NCI-H1105 treated with DMSO at 0.1 percent for 48 hours (cell line): ENCODE data around the gene GALC.
"Not testable (repeated sequence)": the region's sequence is repeated elsewhere in the genome, so short reads cannot be mapped to it uniquely, and the experiment has no call there.

Source experiments
- DNase-seq: peaks from one replicate; lab custom pipeline; 2025; lab: John Stamatoyannopoulos, UW

Gene GALC

DNA sequence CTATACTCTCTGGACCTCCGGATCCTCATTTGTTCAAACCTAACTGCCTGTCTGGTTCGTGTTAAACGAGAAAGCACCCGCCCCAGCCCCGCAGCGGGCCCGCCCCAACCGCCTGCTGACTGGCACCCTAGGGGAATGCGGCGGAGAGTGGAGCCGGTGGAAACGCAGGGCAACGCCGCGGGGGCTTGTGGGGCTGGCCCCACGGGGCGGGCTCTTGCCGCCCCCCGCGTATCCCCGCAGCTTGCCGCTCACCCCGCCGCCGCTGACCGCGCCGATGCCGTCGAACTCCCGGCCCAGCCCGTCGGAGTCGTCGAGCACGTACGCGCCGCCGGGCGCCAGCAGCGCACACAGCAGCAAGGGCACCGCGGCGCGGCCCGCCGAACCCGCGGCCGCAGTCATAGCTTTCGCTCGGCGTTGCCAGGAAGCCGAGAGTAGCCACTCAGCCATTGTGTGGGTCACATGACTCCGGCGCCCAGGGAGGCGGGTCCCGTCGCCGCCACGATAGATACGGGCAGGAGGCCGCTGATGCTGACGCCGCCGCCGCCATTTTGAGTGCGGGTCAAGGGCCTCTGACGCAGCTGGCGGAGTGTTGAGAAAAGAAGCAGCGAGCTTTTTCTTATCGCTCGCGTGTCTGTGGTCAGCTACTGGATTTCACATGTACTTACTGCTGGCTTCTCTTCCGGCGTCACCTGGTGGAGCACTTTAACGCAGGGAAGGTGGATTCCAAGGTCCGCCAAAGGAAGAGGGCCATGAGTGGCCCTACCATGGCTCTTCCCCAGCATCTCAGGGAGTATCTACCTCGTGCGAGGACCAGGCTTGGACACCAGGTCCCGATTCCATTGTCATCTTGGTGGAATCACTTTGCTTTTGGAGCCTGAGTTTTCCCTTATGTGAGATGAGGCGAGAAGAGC, at the start of gene GALC:
Gene GALC, minus strand, starts transcription at position 465 of the 911 bp plus-strand sequence. Its CDS starts 18 bp downstream, at position 447.
- DNase-seq: peak; percentile 91

DNA sequence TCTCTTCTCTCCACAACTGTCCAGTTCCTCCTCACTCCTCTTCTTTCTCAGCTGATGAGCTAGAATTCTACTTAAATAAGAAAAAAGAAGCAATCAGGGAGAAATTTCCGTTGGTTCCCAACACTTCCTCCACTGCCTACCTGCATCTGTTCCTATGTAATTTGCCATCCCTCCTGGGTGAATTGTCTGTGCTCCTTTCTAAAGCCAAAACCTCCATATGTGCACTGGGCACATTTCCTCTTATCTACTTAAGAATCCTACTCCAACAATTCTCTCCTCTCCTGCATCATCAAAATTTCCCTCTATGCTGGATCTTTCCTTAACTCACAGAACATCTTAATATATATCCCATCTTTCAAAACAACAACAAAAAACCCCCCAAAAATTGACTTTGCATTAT, 47.2 kb upstream of the GALC start:
- no peak for DNase-seq

DNA sequence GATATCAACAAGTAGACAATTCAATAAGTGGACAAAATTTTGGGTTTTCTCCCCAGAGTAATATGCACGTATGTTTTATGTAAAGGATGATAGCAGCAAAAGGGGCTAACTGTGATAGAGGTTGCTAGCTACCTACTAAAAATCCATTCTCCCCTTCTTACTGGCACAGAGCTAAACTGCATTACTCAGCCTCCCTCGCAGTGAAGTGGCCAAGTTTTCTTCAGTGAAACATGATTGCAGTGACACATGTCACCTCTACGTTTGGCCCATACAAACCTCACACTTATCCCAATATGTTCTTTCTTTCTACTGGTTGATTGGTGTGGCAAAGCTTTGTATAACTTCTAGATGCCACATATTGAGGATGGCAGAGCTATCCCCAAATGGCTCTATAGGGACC, 46.2 kb upstream of the GALC start:
- DNase-seq: no peak

DNA sequence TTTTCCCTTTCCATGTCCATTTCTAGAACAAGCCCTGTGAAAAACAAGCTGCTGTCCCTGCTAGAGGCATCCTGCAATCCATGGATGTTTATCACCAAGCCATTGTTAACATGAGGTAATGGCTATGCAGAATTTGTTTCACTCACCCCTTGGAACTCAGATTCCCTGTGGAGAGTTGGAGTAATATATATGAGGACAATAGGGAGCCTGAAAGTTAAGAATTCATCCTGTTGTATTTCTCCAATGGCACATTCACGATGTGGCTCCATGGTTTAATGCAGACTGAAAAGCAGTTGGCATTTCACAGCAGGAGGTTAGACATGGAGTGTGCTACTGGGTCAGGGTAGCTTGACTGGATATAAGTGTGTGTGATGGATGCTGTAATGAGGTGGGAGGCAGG, 44.3 kb upstream of the GALC start:
- DNase-seq: no peak

DNA sequence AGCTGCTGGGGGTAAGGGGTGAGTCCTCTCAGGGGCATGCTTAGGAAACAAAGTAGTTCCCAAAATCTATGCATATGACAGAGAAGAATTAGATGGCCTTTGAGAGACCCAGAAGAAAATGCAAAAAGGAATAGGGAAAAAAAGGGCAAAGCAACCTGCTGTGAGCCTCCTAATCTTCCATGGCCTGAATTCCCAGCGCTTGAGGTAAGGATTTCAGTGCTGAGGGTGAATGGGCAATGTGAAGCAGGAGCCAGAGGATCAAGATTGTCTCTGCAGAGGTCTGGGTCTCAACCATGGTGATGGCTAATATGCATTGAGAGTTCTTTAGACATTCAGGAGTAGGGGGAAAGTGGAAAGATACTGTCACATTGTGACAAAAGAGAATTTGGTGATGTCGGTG, 43.4 kb upstream of the GALC start:
- DNase-seq: no peak

DNA sequence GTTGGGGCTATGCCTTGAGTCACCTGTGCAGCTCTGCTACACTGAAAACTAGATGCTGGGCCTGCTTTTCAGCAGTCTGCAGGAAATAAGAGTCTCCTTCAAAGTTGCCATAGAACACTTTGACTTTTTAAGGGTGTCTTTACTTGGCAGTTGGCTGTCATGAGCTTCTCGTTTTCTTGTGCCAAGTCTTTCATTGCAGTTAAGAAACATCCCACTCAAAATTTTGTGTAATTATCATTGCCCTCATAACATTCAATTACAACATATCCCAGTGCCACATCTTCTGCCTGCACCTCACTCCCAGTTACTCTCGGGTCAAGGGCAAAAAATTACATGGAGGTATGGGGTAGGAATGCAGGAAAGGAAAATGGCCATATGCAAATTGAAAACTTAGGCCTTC, 41.1 kb upstream of the GALC start:
- no peak for DNase-seq

DNA sequence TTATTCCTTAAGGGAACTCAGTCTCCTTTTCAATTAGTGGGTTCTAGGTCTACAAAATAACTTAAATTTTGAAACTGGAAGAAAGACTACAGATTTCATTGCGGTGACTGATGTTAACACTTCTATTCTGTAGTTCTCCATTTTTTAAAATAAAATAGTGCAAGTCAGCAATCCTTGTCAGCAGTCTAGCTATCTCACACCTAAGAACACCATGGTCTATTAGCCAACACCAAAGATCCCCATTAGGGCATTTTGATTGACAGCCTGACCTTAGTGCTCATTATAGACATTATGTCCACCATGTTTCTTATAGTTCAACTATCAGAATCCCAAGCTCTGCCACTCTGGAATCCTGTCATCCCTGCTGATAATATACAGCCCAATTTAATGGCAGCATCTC, 39.4 kb upstream of the GALC start:
- no peak for DNase-seq

DNA sequence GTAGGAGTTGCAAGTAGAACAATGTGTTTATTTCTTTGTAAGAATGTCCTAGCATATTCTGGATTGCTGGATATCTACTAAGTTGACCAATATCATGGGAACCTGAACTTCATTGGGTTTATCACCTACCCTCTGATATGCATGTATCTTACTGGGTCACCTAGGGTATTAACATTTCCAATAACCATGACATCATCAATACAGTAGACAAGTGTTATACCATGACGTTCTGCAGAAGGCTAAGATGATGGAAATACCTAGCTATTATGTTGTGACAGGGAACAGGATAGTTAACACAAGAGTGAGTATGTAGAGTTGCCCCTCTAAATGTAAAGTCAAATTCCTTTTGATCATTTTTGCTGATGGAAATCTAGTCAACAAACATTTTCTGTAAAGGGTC, 37.9 kb upstream of the GALC start:
- no peak for DNase-seq

DNA sequence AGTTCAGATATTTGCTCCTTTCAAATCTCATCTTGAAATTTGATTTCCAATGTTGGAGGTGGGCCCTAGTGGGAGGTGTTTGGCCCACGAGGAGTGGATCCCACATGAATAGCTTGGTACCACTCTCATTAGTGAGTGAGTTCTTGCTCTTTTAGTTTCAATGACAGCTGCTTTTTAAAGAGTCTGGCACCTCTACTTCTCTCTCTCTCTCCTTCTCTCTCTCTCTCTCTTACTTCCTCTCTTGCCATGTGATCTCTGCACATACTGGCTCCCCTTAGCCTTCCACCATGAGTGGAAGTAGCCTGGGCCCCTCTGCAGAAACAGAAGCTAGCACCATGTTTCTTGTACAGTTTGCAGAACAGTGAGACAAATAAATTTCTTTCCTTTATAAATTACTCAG, 37.1 kb upstream of the GALC start:
- DNase-seq: no peak

DNA sequence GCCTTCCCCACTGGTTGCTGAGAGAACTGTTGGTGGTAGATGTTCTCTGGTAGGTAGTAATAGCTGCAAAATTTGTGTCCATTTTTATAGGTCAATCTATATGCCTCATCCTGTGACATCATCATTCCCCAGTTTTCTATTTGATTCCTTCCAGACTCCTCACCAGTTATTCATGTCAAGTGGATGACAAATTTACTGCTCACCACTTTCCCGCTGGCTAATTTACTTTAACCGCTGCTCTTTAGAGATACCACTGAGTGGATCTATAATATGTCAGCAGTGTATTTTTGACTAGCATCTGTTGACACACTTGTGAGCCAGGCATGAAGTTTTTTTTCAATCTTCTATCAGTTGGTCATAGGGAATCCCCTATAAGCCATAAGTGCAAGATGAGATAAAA, 36.5 kb upstream of the GALC start:
- no peak for DNase-seq

DNA sequence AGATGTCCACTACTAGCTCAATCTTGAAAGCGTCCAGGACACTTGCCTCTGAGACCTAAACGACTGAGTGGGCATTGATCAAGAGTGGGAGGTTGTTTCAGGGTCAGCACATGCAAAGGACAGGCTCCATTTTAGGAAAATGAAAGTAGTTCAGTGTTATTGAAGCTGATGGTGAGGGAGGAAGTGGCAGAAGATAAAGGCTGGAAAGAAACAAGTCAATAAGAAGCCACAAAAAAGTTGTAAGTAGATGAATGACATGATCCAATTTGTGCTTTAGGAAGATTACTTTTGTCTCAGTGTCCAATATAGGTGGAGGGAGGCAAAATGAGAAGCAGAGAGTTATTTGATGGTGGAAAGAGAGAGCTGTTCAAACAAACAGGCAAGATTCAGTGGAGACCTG, 33.9 kb upstream of the GALC start:
- DNase-seq: no peak

DNA sequence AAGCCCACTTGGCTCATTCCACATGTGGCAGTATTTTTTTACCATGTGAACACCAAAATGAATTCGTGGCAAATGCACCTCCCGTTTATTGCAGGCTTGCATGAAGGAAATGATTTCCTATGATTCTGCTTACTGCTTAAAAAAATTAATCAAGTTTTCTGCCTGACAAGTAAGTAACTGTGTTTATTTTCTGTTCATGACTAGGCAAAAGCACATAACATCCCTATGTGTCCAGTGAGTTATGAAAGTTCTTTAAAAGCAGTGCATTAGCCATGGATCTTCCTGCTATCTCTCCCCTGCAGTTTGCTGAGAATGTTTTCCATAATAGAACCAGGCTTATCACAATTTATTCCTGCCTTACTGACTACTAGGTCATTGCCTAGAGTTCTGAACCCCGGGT, 32.3 kb upstream of the GALC start:
- no peak for DNase-seq

DNA sequence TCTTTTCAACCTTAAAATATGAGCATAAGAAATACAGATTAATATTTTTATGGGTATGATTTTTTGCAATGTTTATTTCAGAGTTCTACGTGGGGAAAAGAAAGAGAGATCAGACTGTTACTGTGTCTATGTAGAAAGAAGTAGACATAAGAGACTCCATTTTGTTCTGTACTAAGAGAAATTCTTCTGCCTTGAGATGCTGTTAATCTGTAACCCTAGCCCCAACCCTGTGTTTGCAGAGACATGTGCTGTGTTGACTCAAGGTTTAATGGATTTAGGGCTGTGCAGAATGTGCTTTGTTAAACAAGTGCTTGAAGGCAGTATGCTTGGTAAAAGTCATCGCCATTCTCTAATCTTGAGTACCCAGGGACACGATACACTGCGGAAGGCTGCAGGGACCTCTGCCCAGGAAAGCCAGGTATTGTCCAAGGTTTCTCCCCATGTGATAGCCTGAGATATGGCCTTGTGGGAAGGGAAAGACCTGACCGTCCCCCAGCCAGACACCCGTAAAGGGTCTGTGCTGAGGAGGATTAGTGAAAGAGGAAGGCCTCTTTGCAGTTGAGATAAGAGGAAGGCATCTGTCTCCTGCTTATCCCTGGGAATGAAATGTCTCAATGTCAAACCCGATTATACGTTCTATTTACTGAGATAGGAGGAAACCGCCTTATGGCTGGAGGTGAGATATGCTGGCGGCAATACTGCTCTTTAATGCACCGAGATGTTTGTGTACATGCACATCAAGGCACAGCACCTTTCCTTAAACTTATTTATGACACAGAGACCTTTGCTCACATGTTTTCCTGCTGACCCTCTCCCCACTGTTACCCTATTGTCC, 31.5 kb upstream of the GALC start:
- DNase-seq: not testable (repeated sequence)

DNA sequence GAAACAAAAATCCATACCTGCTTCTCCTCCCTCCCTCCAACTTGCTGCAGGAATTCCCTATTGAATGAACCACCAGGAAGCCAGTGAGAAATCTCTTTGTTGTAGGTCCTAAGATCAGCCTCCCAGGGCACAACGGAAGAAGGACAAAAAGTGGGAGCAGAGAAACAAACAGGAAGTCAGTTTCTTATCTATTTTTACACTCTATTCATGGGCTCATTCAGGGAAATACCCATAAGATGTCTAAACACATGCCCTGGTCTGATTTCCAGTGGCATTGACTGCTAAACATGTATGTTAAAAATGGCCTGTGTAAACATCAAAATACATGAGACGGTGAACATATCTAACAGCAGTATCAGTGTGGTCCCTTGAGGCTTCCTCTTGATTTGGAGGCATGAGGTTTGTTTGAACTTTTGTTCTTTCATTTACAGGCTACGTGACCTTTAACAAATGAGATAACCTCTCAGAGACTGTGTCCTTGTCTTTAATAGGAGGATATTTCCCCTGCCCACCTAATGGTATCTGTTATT, 30.7 kb upstream of the GALC start:
- no peak for DNase-seq

DNA sequence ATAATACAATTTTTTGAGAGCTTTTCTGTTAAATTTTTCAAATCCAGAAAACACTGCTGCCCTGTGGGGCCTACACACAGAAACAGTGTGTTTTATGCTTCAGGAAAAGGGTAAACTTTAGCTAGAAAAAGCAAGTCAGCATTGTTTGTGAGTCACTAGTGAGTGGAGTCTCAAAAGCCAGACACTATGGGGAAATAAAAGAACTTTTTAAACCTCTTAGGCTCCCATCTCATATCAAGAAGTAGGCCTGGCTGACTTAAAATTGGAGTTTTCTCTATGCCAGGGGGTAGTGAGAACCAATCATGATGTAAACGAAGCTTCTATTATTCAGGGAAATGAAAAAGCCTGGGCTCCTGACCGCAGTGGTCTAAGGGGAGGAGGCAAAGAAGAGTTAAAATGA, 24.6 kb upstream of the GALC start:
- DNase-seq: no peak

DNA sequence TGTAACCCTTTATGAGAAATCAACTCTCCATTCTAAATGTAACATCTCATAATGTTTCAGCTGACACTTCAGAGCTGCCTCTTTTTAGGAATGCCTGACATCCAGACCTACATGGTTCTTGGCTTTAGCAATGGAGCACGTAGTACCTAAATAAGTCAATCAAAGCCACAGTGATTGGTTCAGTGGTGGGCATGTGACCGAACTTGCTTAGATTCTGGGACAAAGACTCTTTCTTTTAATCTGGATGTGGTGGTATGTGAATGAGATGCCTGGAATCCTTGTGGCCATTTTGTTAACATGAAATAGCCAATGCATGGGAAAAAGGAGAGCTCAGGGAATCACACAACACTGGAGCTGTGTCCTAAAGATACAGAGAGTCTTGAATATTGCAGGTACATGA, 23.8 kb upstream of the GALC start:
- DNase-seq: no peak

DNA sequence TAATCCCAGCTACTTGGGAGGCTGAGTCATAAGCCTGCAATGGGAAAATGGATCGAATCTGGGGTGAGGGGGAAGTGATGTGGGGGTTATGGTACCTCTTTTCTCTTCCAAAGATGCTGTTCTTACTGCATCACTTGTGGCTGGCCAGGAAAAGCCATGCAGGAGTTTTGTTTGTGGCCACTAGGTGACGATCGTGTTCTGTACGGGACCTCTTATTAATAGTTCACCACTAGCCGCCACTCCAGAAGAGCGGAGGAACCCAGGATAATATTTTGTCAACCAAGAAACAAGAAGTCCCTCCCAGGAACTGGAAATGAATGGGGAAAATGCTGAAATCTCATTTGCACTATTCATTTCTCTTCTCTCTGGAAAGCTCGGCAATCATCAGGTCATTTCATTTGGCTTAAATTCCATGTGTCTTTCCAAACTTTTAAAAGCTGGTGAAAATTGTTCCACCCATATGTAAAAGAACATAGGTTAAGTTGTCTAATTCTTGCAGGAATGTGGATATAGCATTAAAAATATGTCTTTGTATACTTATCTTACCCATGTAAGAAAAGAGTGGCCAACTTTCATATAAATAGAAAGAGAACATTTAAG, 20.9 kb upstream of the GALC start:
- peak; percentile 26 for DNase-seq

DNA sequence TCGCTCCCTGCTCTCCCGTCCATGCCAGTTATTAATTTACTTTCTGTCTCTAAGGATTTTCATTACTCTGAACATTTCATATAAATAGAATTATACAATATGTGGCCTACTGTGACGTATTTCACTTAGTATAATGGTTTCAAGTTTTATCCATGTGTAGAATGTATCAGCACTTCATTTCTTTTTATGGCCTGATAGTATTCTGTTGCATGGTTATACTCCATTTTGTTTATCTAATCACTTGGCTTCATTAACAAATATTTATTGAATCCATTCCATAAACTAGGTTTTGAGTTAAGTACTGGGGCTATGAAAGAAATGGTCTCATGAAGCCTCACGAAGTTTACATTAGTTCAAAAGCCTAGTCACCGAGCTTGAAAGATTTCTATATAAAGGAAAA, 19.5 kb upstream of the GALC start:
- DNase-seq: no peak

DNA sequence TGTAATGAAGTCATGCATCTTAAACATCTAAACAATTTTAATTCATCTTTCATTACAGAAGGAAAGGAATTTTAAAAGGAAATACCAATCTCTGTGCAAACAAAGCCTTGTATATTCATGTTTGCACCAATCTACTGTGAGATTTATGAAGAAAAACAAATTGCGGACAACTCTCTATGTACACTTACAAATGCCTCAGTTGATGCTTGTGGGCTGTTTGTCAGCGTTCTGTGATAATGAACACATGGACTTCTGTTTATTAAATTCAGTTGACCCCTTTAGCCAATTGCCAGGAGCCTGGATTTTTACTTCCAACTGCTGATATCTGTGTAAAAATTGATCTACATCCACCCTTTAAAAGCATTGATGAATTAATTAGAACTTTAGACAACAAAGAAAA, 17.3 kb upstream of the GALC start:
- DNase-seq: no peak

DNA sequence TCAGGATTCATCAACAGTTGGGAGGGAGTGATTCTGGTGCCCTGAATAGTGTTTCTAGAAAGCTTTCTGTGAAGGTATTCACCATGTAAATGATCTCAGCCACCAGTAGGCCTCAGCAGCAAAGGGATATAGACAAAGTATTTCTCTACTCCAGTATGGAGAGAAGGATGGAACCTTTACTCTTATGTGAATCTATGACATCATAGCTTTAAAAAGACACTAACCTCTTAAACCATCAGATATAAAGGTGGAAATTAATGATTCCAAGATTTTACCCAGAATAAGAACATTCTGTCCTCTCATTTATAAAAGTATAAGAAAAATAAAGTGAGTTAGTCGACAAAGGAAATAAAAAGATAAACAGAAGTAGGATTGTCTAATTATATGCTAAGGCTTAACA, 16.5 kb upstream of the GALC start:
- DNase-seq: no peak

DNA sequence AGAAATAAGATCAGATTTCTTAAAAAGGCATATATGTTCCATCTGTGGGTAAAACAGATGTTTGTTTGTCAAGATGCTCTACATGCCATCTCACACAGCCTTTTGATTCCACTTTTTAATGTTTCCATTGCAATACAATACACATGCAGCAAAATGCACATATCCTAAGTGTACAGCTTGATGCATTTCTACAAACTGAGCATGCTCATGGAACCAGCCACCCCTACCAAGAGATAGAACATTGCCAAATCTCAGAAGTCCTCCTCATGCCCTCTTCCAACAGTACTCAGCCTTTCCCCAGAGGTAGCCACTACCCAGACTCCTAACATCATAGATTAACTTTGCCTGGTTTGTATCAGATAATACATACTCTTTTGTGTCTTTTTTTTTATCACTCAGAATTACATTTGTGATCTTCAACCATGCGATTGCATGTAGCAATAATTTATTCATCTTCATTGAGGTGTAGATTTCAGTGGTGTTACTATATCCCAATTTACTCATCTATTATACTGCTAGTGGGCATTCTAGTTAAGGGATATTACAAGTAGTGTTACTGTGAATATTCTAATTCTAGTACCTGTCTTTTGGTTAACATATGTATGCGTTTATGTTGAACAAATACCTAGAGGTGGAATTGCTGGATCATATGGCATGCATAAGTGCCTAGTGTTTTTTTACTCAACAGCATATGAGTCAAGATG, 15.2 kb upstream of the GALC start:
- no peak for DNase-seq

DNA sequence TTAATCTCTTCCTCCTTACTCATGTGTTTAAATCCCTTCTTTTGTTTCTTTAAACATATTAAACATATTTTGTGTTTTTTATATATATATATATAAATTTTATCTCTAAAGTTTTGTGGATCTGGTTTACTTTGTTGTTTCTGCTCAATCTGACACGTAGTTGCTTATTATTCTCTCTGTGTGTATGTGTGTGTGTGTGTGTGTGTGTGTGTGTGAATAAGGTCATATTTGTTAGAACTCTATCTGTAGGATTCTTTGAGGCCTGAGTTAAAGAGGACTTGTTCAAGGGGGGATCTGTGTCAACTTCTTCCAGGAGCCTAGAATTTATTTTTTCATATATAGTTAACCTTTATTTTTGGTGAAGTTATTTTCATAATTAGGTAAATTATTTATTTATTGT, 14.6 kb upstream of the GALC start:
- DNase-seq: no peak
